Fibroblast of villous mesenchyme (primary cell): ENCODE data around the gene FKBP14. TPM values are rescaled to one million over a fixed set of nuclear protein-coding genes. Genes with fewer than 3 reads are reported as not detected.
A peak's percentile ranks its signal among the peaks of the same experiment; 100 is the strongest.

ENCODE experiments used
- DNase-seq: peaks from one replicate; pipeline ENCODE4 v3.0.0-alpha.2; 2010; ENCODE audit warnings: low read depth
- H3K4me3 ChIP-seq: 2 replicates; pipeline ENCODE4 v1.5.1; 2011; ENCODE audit warnings: low read depth, mild to moderate bottlenecking, low read length
- CTCF ChIP-seq: IDR thresholded peaks from 2 replicates; pipeline ENCODE4 v1.5.1; 2012; ENCODE audit warnings: low read depth, mild to moderate bottlenecking, low read length; ENCODE audit not compliant: insufficient read depth
- total RNA-seq: library from RNA; depleted of rRNA; stranded (reverse); fragments of >200 nt; gene quantifications from 2 replicates; pipeline ENCODE4 v1.2.3, GENCODE V29; 2012

FKBP14 gene
- total RNA-seq, 1 donor, result 66.9 TPM

DNA sequence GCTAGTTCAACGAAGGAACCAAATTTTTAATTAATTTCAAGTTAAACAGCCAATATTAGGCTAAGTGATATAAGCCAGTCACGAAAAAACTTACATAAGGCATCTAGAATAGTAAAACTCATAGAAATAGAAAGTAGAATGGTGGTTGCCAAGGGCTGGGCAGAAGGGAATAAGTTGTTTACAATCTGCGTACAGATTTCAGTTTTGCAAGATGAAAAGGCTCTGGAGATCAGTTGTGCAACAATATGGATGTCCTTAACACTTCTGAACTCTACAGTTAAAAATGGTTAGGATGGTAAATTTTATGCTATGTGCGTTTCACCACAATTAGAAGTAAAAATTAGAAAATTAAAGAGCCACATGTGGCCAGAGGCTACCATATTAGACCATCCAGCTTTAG lies 50.2 kb downstream of the FKBP14 start:
- peak overlapping the region; percentile 7 for H3K4me3 ChIP-seq
- peak; percentile 89 for DNase-seq
- no peak for TF ChIP-seq CTCF

GRCh38 chr7:29975561-29975960 lies 50.9 kb downstream of the FKBP14 start:
- no peak overlapping the region for H3K4me3 ChIP-seq
- no peak for TF ChIP-seq CTCF
- no peak for DNase-seq

DNA sequence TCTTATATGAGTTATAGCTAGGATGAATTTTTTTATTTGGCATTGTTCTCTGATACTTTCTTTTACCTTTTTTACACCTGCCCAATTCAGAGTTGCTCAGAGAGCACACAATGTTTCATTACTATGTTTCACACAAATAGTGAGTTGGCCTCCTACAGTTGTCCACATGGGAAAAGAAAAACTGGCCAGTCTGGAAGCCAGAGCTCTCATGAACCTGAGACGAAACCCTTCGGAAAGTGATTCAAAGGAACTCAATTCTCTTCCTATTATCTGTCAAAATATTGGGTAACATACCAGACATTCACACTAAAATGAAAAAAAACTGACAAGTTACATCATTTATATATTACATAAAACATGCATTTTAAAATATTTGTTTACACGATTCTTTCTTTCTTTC lies 52.2 kb downstream of the FKBP14 start:
- no peak for DNase-seq
- TF ChIP-seq CTCF, result no peak
- H3K4me3 ChIP-seq, result no peak overlapping the region

DNA sequence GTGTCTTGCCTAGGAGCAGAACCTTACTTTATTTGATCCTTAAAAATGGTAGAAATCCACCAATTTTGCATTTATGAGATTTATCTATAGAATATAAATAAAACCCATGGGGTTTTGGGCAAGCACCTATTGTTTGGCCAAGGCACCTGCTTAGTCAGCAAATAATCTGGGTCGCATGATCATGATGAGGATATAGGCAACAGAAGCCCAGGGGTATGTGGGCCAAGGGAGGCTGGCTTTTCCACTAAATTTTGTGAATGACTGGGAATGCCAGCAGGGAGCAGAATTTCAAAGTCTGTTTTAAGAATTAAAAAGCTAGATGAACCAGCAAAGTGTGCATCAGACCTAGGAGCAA lies 54.2 kb downstream of the FKBP14 start:
- DNase-seq, result no peak
- no peak for TF ChIP-seq CTCF
- H3K4me3 ChIP-seq, result no peak overlapping the region

- TF ChIP-seq CTCF, result no peak
- no peak for DNase-seq
- no peak overlapping the region for H3K4me3 ChIP-seq
Measured at GRCh38 chr7:29971566-29972314, 54.8 kb downstream of the FKBP14 start.

GRCh38 chr7:29970158-29970557 lies 56.3 kb downstream of the FKBP14 start:
- TF ChIP-seq CTCF, result no peak
- H3K4me3 ChIP-seq, result no peak overlapping the region
- DNase-seq, result no peak

- H3K4me3 ChIP-seq, result no peak overlapping the region
- no peak for DNase-seq
- TF ChIP-seq CTCF, result no peak
Measured at GRCh38 chr7:29969738-29970137, 56.8 kb downstream of the FKBP14 start.
